ENCODE measurements around the gene LZTFL1. TPM values are rescaled to one million over a fixed set of nuclear protein-coding genes. Genes with fewer than 3 reads are reported as not detected.
A peak's percentile ranks its signal among the peaks of the same experiment; 100 is the strongest.

The LZTFL1 gene
- total RNA-seq, 1 donor from 2014 or later: 22.8 TPM

DNA sequence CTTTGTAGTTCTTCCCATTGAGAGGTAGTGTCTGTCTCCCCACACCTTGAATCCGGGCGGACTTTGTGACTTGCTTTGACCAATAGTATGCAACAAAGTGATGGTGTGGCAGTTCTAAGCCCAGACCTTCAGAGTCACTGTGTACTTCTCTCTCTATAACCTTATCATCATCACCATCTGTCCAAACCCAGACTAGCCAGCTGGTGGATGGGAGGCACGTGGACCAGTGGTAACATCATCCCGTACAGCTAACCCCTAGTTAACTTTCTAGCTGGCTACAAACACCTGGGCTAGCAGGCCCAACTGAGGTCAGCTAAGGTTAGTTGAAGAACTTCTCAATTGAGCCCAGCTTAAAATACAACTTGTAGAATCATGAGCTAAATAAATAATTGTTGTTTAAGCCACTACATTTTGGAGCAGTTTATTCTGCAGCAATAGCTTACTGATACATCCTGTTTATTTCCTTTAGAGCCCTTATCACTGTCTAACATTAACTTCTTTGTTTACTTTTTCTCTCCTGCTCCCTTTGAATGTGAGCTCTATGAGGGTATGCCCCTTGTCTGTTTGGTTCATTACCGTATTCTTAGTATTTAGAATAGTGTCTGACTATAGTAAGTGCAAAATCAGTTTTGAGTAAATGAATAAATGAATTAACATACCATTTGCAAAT is 32.9 kb upstream of the LZTFL1 start:
- Histone ChIP-seq H3K27me3 (no peaks in the 10 kb centered on the region), H3K27ac (no peak overlapping the region), H3K36me3 (no peaks in the 10 kb centered on the region), H3K9me3 (no peaks in the 10 kb centered on the region), H3K4me3 (no peak overlapping the region), H3K4me1 (no peaks in the 10 kb centered on the region)
- DNase-seq: no peak
- no peak for ATAC-seq
- TF ChIP-seq, protein P1, sequence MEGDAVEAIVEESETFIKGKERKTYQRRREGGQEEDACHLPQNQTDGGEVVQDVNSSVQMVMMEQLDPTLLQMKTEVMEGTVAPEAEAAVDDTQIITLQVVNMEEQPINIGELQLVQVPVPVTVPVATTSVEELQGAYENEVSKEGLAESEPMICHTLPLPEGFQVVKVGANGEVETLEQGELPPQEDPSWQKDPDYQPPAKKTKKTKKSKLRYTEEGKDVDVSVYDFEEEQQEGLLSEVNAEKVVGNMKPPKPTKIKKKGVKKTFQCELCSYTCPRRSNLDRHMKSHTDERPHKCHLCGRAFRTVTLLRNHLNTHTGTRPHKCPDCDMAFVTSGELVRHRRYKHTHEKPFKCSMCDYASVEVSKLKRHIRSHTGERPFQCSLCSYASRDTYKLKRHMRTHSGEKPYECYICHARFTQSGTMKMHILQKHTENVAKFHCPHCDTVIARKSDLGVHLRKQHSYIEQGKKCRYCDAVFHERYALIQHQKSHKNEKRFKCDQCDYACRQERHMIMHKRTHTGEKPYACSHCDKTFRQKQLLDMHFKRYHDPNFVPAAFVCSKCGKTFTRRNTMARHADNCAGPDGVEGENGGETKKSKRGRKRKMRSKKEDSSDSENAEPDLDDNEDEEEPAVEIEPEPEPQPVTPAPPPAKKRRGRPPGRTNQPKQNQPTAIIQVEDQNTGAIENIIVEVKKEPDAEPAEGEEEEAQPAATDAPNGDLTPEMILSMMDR (IDR thresholded peaks at IDR 0.05): no peak
- intact Hi-C loops (cut with DNase I): no loop called here

DNA sequence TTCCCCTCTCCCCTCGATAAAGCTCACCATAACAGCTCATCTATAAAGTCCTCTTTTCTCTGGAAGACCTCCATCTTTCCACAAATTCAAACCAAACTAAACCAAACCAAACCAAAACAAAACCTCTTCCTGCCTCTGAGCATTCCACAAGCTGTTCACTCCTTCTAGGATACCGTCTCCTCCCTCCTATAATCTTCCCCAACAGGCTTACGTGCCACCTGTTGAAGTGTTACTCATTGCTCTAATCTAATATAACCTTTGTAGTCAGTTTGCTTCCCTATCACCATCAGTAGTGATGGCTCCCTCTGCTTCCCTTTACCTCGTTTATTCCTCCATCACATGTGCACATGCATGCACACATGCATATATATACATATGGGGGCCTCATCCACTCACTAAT is 31.7 kb upstream of the LZTFL1 start:
- TF ChIP-seq, protein P1 (IDR thresholded peaks at IDR 0.05): no peak
- Histone ChIP-seq H3K36me3 (no peaks in the 10 kb centered on the region), H3K4me3 (no peak overlapping the region), H3K4me1 (no peaks in the 10 kb centered on the region), H3K27me3 (no peaks in the 10 kb centered on the region), H3K9me3 (no peaks in the 10 kb centered on the region), H3K27ac (no peak overlapping the region)
- intact Hi-C loops (cut with DNase I): no loop called here
- DNase-seq (no peak), ATAC-seq (no peak)

DNA sequence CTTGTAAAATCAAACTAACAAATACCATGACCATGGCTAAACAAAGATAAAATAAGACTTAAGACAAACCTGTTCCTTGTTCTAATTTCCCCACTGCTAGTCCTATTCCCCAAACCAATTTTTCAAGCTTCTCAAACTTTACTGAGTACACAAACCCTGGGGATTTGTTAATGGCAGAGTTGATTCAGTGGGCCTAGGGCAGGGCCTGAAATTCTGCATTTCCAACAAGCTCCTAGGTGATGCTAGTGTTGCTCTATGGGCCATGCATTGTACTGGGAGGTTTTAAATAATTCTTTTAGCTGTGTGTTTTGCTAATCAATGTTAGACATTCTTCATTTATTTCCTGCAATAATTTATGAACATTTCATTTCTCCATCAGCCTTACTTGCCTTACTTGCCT is 31.1 kb upstream of the LZTFL1 start:
- no peak for ATAC-seq
- H3K4me1 ChIP-seq: no peaks in the 10 kb centered on the region
- no peak for DNase-seq
- intact Hi-C loops (cut with DNase I): no loop called here
- no peaks in the 10 kb centered on the region for H3K36me3 ChIP-seq
- H3K9me3 ChIP-seq: no peaks in the 10 kb centered on the region
- H3K4me3 ChIP-seq: no peak overlapping the region
- no peak overlapping the region for H3K27ac ChIP-seq
- TF ChIP-seq, protein P1 (IDR thresholded peaks at IDR 0.05): no peak
- no peaks in the 10 kb centered on the region for H3K27me3 ChIP-seq

DNA sequence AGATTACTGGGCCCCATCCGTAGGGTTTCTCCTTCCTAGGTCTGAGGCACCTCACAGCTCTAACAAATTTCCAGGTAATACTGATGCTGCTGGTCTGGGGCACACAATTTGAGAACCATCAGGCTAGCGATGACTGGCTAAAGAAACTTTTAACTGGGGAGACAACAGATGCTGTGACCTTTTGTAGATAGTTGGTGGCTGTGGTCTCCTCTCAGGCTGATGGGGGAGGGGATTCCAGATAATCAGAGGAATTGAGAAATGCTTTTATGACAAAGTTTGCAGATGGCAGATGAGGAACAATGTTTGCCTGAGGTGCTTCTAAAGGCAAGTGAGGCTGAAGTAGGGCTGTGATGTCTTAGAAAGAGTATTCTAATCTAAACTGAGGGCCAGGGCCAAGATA is 30.6 kb upstream of the LZTFL1 start:
- TF ChIP-seq, protein P1 (IDR thresholded peaks at IDR 0.05): no peak
- no peaks in the 10 kb centered on the region for H3K36me3 ChIP-seq
- ATAC-seq (no peak), DNase-seq (no peak)
- no peaks in the 10 kb centered on the region for H3K27me3 ChIP-seq
- intact Hi-C loops (cut with DNase I): no loop called here
- H3K27ac ChIP-seq: no peak overlapping the region
- no peaks in the 10 kb centered on the region for H3K9me3 ChIP-seq
- no peak overlapping the region for H3K4me3 ChIP-seq
- no peaks in the 10 kb centered on the region for H3K4me1 ChIP-seq

DNA sequence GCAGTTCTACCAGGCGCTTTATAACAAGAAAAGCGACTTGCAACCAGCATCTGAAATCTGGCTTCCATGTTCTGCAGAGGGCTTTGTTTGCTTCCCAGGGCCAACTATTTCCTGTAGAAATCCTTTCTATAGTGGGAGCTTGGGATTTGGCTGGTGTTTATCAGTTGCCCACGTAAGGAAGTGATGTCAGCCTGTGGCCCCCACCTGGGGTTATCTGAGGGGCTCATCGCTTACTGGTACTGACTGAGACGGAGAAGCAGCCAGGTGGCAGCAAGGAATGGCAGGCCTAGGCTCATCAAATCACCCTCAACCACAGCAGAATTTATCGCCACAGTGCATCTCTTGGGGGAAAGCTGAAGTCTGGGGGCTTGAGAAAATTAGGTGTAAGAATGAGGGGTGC is 29.9 kb upstream of the LZTFL1 start:
- Histone ChIP-seq H3K9me3 (no peaks in the 10 kb centered on the region), H3K27ac (no peak overlapping the region), H3K27me3 (no peaks in the 10 kb centered on the region), H3K4me1 (no peaks in the 10 kb centered on the region), H3K4me3 (no peak overlapping the region), H3K36me3 (no peaks in the 10 kb centered on the region)
- TF ChIP-seq, protein P1 (IDR thresholded peaks at IDR 0.05): no peak
- ATAC-seq: no peak
- no peak for DNase-seq
- intact Hi-C loops (cut with DNase I): no loop called here

DNA sequence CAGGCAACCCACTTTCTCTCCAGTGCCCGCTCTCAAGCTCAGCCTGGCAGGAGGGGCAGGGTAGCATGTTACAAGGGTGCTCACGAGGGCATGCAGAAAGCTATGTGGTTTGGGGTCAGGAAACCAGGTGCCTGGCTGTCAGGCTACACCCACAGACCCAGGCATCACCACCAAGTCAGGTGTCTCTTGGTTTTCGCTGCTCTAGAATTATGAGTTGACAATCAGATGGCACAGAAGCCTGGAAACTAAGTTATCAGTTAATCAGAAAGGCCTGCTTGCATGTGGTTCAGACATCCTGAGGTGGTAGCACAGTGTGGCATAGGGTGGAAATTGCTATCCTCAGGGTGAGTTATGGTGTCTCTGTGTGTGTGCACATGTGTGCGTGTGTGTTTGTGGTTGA is 28.2 kb upstream of the LZTFL1 start:
- DNase-seq (no peak), ATAC-seq (peak; percentile 40)
- Histone ChIP-seq H3K36me3 (no peaks in the 10 kb centered on the region), H3K4me1 (no peaks in the 10 kb centered on the region), H3K9me3 (no peaks in the 10 kb centered on the region), H3K27ac (no peak overlapping the region), H3K4me3 (no peak overlapping the region), H3K27me3 (no peaks in the 10 kb centered on the region)
- intact Hi-C loops (cut with DNase I): no loop called here
- TF ChIP-seq, protein P1 (IDR thresholded peaks at IDR 0.05): no peak
